GM23338 (cell line): ENCODE data around the gene OR11H6.

Source experiments
- CREB1 ChIP-seq: fragments of 250-450 bp; sonication (Bioruptor Pico); IDR thresholded peaks from 2 replicates; pipeline ENCODE4 v1.5.0; 2020; ENCODE audit warnings: low read depth, mild to moderate bottlenecking, moderate library complexity
- CTCF ChIP-seq, 2 experiments: fragments of 200-600 bp in 1 of 2; sonication (generic) in 1 of 2; conservative IDR thresholded peaks; 2 replicates each; pipeline versions ENCODE4 v1.5.1 to v1.6.1; 2016 to 2017; ENCODE audit warnings: antibody characterized with exemption in 2 of 2, low read depth in 2 of 2, mild to moderate bottlenecking in 2 of 2, moderate library complexity in 1 of 2
- EZH2 ChIP-seq: fragments of 200-600 bp; sonication (generic); IDR thresholded peaks from one replicate; pipeline ENCODE4 v1.8.0; 2017; ENCODE audit warnings: antibody characterized with exemption, mild to moderate bottlenecking, low read depth; ENCODE audit not compliant: unreplicated experiment
- REST ChIP-seq: IDR thresholded peaks from one replicate; pipeline ENCODE4 v1.6.1; 2018; ENCODE audit warnings: antibody characterized with exemption; ENCODE audit not compliant: unreplicated experiment
- ZNF462 ChIP-seq: fragments of 250-450 bp; sonication (Bioruptor Pico); IDR thresholded peaks from 2 replicates; pipeline ENCODE4 v1.5.0; 2020; ENCODE audit warnings: mild to moderate bottlenecking, moderate library complexity

- TF ChIP-seq CTCF (conservative IDR thresholded peaks at IDR 0.05; ENCODE audit: low read depth in 2 of 2) (no peak), EZH2 (no peak), ZNF462 (no peak), REST (no peak), CREB1 (CRISPR knock-in tag) (no peak)
These were observed 43.6 kb upstream of the OR11H6 start for GRCh38 chr14:20179880-20180279.
